ENCODE results near the gene RPRD2.

Gene RPRD2

GRCh38 chr1:150507912-150508864, 144.2 kb downstream of the RPRD2 start, which contains the start of gene ECM1:
Gene ECM1 (plus strand): TSS chr1:150508109. CDS start chr1:150508210, 101 bp downstream.
- Histone ChIP-seq H3K27ac (peak within 1 kb of the TSS; percentile 58 to 84 (median 76)), H3K27me3 (no peaks in the 10 kb centered on the region), H3K36me3 (peaks cover 43 to 75% (median 59%) of the 10 kb centered on the region in 11 experiments), H3K4me1 (peaks cover 59 to 72% (median 67%) of the 10 kb centered on the region in 10 experiments), H4K20me1 (peaks cover 0 to 28% (median 0%) of the 10 kb centered on the region in 11 experiments; a peak in 2 of 22 replicates), H3K4me3 (peak within 1 kb of the TSS; percentile 41 to 72 (median 58)), H3K9ac (peak within 1 kb of the TSS; percentile 66 to 80 (median 76)), H3K4me2 (peak within 1 kb of the TSS; percentile 88 to 100 (median 97)), H3K9me3 (replicated peaks in 1 of 11) (no peaks in the 10 kb centered on the region)
- TF ChIP-seq Cebpa-rat (IDR thresholded peaks at IDR 0.05) = no peak

GRCh38 chr1:150508982-150509381, 145.0 kb downstream of the RPRD2 start:
- Histone ChIP-seq H3K27ac (peak overlapping the region; percentile 58 to 84 (median 76); a peak in 21 of 22 replicates), H3K4me1 (peaks cover 67 to 80% (median 75%) of the 10 kb centered on the region in 10 experiments), H3K9me3 (replicated peaks in 1 of 11) (no peaks in the 10 kb centered on the region), H4K20me1 (peaks cover 0 to 30% (median 0%) of the 10 kb centered on the region in 11 experiments; a peak in 2 of 22 replicates), H3K9ac (peak overlapping the region; percentile 66 to 80 (median 76)), H3K36me3 (peaks cover 42 to 73% (median 54%) of the 10 kb centered on the region in 11 experiments), H3K4me2 (peak overlapping the region; percentile 88 to 100 (median 97)), H3K27me3 (no peaks in the 10 kb centered on the region), H3K4me3 (peak overlapping the region; percentile 41 to 72 (median 58); a peak in 19 of 20 replicates)
- no peak for TF ChIP-seq Cebpa-rat (IDR thresholded peaks at IDR 0.05)

- Histone ChIP-seq H4K20me1 (peaks cover 0 to 33% (median 0%) of the 10 kb centered on the region in 11 experiments; a peak in 2 of 22 replicates), H3K9me3 (replicated peaks in 1 of 11) (no peaks in the 10 kb centered on the region), H3K4me3 (0 out of 20 replicates have a peak overlapping the region, but pooled peaks of 1 of the 10 experiments have one; percentile 9), H3K4me2 (peak overlapping the region; percentile 88 to 100 (median 97)), H3K36me3 (peaks cover 16 to 48% (median 29%) of the 10 kb centered on the region in 11 experiments), H3K27me3 (no peaks in the 10 kb centered on the region), H3K4me1 (peaks cover 87 to 95% (median 92%) of the 10 kb centered on the region in 10 experiments), H3K27ac (peak overlapping the region in 6 of 11 experiments; percentile 24 to 84 (median 54); a peak in 9 of 22 replicates), H3K9ac (peak overlapping the region in 7 of 11 experiments; percentile 18 to 66 (median 52); a peak in 9 of 22 replicates)
- TF ChIP-seq Cebpa-rat (IDR thresholded peaks at IDR 0.05) = no peak
Observed at GRCh38 chr1:150511551-150511950, 147.6 kb downstream of the RPRD2 start.

GRCh38 chr1:150511985-150512660, 148.2 kb downstream of the RPRD2 start:
- H3K4me2 ChIP-seq = peak overlapping the region; percentile 88 to 100 (median 97)
- H3K27me3 ChIP-seq = no peaks in the 10 kb centered on the region
- TF ChIP-seq Cebpa-rat (IDR thresholded peaks at IDR 0.05) = no peak
- H3K36me3 ChIP-seq = peaks cover 10 to 42% (median 25%) of the 10 kb centered on the region in 11 experiments
- no peak overlapping the region; a peak in 3 of 22 replicates for H3K27ac ChIP-seq
- no peak overlapping the region for H3K4me3 ChIP-seq
- H3K4me1 ChIP-seq = peaks cover 86 to 96% (median 94%) of the 10 kb centered on the region in 10 experiments
- H4K20me1 ChIP-seq = peaks cover 0 to 33% (median 0%) of the 10 kb centered on the region in 11 experiments; a peak in 2 of 22 replicates
- H3K9ac ChIP-seq = no peak overlapping the region
- no peaks in the 10 kb centered on the region for H3K9me3 ChIP-seq (replicated peaks in 1 of 11)

GRCh38 chr1:150512846-150513245, 148.9 kb downstream of the RPRD2 start:
- Histone ChIP-seq H3K9ac (0 out of 22 replicates have a peak overlapping the region, but pooled peaks of 1 of the 11 experiments have one; percentile 9), H3K9me3 (replicated peaks in 1 of 11) (no peaks in the 10 kb centered on the region), H3K27ac (peak overlapping the region in 2 of 11 experiments; percentile 22 to 34; a peak in 4 of 22 replicates), H3K36me3 (peaks cover 10 to 37% (median 23%) of the 10 kb centered on the region in 11 experiments; a peak in 21 of 22 replicates), H4K20me1 (peaks cover 0 to 33% (median 0%) of the 10 kb centered on the region in 11 experiments; a peak in 2 of 22 replicates), H3K4me1 (peaks cover 79 to 95% (median 93%) of the 10 kb centered on the region in 10 experiments), H3K4me2 (peak overlapping the region; percentile 87 to 100 (median 97)), H3K4me3 (no peak overlapping the region), H3K27me3 (no peaks in the 10 kb centered on the region)
- TF ChIP-seq Cebpa-rat (IDR thresholded peaks at IDR 0.05) = no peak

- H3K4me3 ChIP-seq = no peak overlapping the region
- H3K27me3 ChIP-seq = no peaks in the 10 kb centered on the region
- H3K4me1 ChIP-seq = peaks cover 74 to 90% (median 88%) of the 10 kb centered on the region in 10 experiments
- peak overlapping the region in 3 of 11 experiments; percentile 17 to 34 (median 22); a peak in 3 of 22 replicates for H3K27ac ChIP-seq
- H3K36me3 ChIP-seq = peaks cover 10 to 37% (median 23%) of the 10 kb centered on the region in 11 experiments; a peak in 21 of 22 replicates
- peak overlapping the region in 3 of 11 experiments; percentile 1 to 21 (median 9); a peak in 2 of 22 replicates for H3K9ac ChIP-seq
- H3K9me3 ChIP-seq (replicated peaks in 1 of 11) = no peaks in the 10 kb centered on the region
- peaks cover 0 to 33% (median 0%) of the 10 kb centered on the region in 11 experiments; a peak in 2 of 22 replicates for H4K20me1 ChIP-seq
- TF ChIP-seq Cebpa-rat (IDR thresholded peaks at IDR 0.05) = no peak
- peak overlapping the region; percentile 87 to 100 (median 97); a peak in 21 of 22 replicates for H3K4me2 ChIP-seq
Observed at GRCh38 chr1:150513351-150513791, 149.4 kb downstream of the RPRD2 start.

- H3K27ac ChIP-seq = peak overlapping the region in 4 of 11 experiments; percentile 6 to 75 (median 56); a peak in 3 of 22 replicates
- H3K4me1 ChIP-seq = peaks cover 65 to 81% (median 79%) of the 10 kb centered on the region in 10 experiments
- TF ChIP-seq Cebpa-rat (IDR thresholded peaks at IDR 0.05) = no peak
- H3K4me2 ChIP-seq = peak overlapping the region; percentile 87 to 100 (median 95)
- H4K20me1 ChIP-seq = peaks cover 0 to 33% (median 0%) of the 10 kb centered on the region in 11 experiments; a peak in 2 of 22 replicates
- peak overlapping the region in 1 of 10 experiments; percentile 69; a peak in 1 of 20 replicates for H3K4me3 ChIP-seq
- H3K9ac ChIP-seq = peak overlapping the region in 1 of 11 experiments; percentile 78; a peak in 2 of 22 replicates
- H3K27me3 ChIP-seq = no peaks in the 10 kb centered on the region
- H3K36me3 ChIP-seq = peaks cover 10 to 37% (median 23%) of the 10 kb centered on the region in 11 experiments; a peak in 21 of 22 replicates
- no peaks in the 10 kb centered on the region for H3K9me3 ChIP-seq (replicated peaks in 1 of 11)
Observed at GRCh38 chr1:150514260-150514659, 150.3 kb downstream of the RPRD2 start.
